K562 (cell line): ENCODE measurements around the gene CASP2.

Experiments used
- CREB1 ChIP-seq, 2 experiments: sonication (generic) in 1 of 2; formaldehyde crosslinking in 1 of 2; IDR thresholded peaks; 2 replicates each; pipeline versions ENCODE4 v1.6.1 to v1.8.0; 2012 to 2022; ENCODE audit warnings: inconsistent platforms in 1 of 2, mild to moderate bottlenecking in 1 of 2, missing genetic modification reagents in 1 of 2, moderate library complexity in 1 of 2
- FOXJ2 ChIP-seq: fragments of 200-800 bp; sonication (Bioruptor generic); IDR thresholded peaks from 2 replicates; pipeline ENCODE4 v1.6.1; 2016; ENCODE audit warnings: missing genetic modification characterization, missing compliant biosample characterization
- POLR2AphosphoS5 ChIP-seq: IDR thresholded peaks from 2 replicates; pipeline ENCODE4 v1.6.1; 2011; ENCODE audit warnings: mild to moderate bottlenecking, low read depth, low read length, moderate library complexity; ENCODE audit not compliant: control insufficient read depth, insufficient read depth
- TCF7L2 ChIP-seq: fragments of 150-350 bp; IDR thresholded peaks from 2 replicates; pipeline ENCODE4 v1.6.1; 2016; ENCODE audit warnings: low read depth, mild to moderate bottlenecking, low read length, moderate library complexity
- TF ChIP-seq, protein P1 (sequence below), 3 experiments: IDR thresholded peaks in 2 of 3; conservative IDR thresholded peaks in 1 of 3; 2 replicates each; pipeline ENCODE4 v1.5.1; 2011 to 2012; ENCODE audit warnings: low read length in 3 of 3, mild to moderate bottlenecking in 3 of 3, control low read depth in 2 of 3, improper control_type of control experiment in 1 of 3, inconsistent platforms in 1 of 3, low read depth in 1 of 3, mixed read lengths in 1 of 3, moderate library complexity in 1 of 3; ENCODE audit not compliant: insufficient read depth in 2 of 3

DNA sequence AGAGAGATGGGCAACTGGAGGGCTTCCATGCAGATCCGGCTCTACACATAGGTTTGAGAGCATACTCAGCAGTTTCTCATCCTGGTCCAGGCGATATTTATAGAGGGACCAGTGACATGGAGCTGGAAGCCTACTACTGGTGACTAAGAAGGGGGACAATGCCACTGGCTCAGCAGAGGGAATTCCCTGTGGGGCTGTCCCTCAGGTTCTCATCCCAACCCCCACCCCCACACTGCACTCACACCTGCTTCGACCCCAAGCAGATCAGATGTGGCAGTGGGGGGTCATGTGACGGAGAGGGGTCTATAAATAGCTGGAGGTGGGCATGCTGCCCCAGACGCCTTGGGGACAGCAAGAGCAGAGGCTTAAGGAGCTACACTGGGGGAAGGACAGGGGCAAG, 27.6 kb downstream of the CASP2 start, which contains the start of gene CLCN1:
- no peak for TF ChIP-seq POLR2AphosphoS5
- no peak for TF ChIP-seq TCF7L2
- TF ChIP-seq FOXJ2 (tag) = no peak
- TF ChIP-seq CREB1 (IDR thresholded peaks at IDR 0.05) = no peak
- no peak for TF ChIP-seq CREB1 (CRISPR knock-in tag; IDR thresholded peaks at IDR 0.05)
- TF ChIP-seq, protein P1, sequence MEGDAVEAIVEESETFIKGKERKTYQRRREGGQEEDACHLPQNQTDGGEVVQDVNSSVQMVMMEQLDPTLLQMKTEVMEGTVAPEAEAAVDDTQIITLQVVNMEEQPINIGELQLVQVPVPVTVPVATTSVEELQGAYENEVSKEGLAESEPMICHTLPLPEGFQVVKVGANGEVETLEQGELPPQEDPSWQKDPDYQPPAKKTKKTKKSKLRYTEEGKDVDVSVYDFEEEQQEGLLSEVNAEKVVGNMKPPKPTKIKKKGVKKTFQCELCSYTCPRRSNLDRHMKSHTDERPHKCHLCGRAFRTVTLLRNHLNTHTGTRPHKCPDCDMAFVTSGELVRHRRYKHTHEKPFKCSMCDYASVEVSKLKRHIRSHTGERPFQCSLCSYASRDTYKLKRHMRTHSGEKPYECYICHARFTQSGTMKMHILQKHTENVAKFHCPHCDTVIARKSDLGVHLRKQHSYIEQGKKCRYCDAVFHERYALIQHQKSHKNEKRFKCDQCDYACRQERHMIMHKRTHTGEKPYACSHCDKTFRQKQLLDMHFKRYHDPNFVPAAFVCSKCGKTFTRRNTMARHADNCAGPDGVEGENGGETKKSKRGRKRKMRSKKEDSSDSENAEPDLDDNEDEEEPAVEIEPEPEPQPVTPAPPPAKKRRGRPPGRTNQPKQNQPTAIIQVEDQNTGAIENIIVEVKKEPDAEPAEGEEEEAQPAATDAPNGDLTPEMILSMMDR (IDR thresholded peaks at IDR 0.05 in 2 of 3, conservative IDR thresholded peaks at IDR 0.05 in 1 of 3; ENCODE audit: insufficient read depth in 2 of 3, low read depth in 1 of 3, low read length in 3 of 3) = no peak
